ENCODE measurements around the gene TMPRSS11B. TPM values are rescaled to one million over a fixed set of nuclear protein-coding genes. Genes with fewer than 3 reads are reported as not detected.

Gene TMPRSS11B
- total and polyA plus RNA-seq, 2 of the 13 experiments (the other 11 are each of a cell fraction or from before 2014, with no cell fraction given), result not detected

- TF ChIP-seq EHMT2 (IDR thresholded peaks at IDR 0.05; ENCODE audit: borderline replicate concordance, low read depth, low read length), result no peak
- no peak for TF ChIP-seq ZNF460 (CRISPR knock-in tag; IDR thresholded peaks at IDR 0.05; ENCODE audit: borderline replicate concordance)
- no peak for TF ChIP-seq PLSCR1 (CRISPR knock-in tag; IDR thresholded peaks at IDR 0.05; ENCODE audit: borderline replicate concordance)
- no peak for TF ChIP-seq TSC22D2 (CRISPR knock-in tag; IDR thresholded peaks at IDR 0.05; ENCODE audit: borderline replicate concordance)
- no peak for TF ChIP-seq IRX3 (CRISPR knock-in tag; IDR thresholded peaks at IDR 0.05; ENCODE audit: borderline replicate concordance, low read depth)
- no peak for TF ChIP-seq ZNF740 (CRISPR knock-in tag; IDR thresholded peaks at IDR 0.05)
- no peak for TF ChIP-seq CERS6 (CRISPR knock-in tag; IDR thresholded peaks at IDR 0.05)
- TF ChIP-seq CENPT (CRISPR knock-in tag; IDR thresholded peaks at IDR 0.05; ENCODE audit: low read depth), result no peak
- peak; percentile 62 for TF ChIP-seq CTCF (CRISPR knock-in tag; IDR thresholded peaks at IDR 0.05)
- no peak for TF ChIP-seq IKZF5 (CRISPR knock-in tag; IDR thresholded peaks at IDR 0.05)
- no peak for TF ChIP-seq ZNF292 (CRISPR knock-in tag; IDR thresholded peaks at IDR 0.05; ENCODE audit: borderline replicate concordance, low read depth)
- no peak for TF ChIP-seq ZSCAN20 (CRISPR knock-in tag; IDR thresholded peaks at IDR 0.05; ENCODE audit: borderline replicate concordance)
- TF ChIP-seq JUNB (CRISPR knock-in tag; IDR thresholded peaks at IDR 0.05; ENCODE audit: borderline replicate concordance), result no peak
- no peak for TF ChIP-seq ZNF777 (CRISPR knock-in tag; IDR thresholded peaks at IDR 0.05)
- no peak for TF ChIP-seq MBD4 (IDR thresholded peaks at IDR 0.05; ENCODE audit: borderline replicate concordance, low read length)
- TF ChIP-seq STAG1 (CRISPR knock-in tag; IDR thresholded peaks at IDR 0.05), result peak; percentile 84
- TF ChIP-seq CSRNP1 (CRISPR knock-in tag; IDR thresholded peaks at IDR 0.05), result no peak
- no peak for TF ChIP-seq NFRKB (IDR thresholded peaks at IDR 0.05)
These were observed 26.4 kb upstream of the TMPRSS11B start (continued) for GRCh38 chr4:68271851-68272357.
